Activated B cell treated with CpG ODN at 0.5 μM for 24 hours (primary cell): ENCODE data around the gene MAP2K3. TPM values are rescaled to one million over a fixed set of nuclear protein-coding genes. Genes with fewer than 3 reads are reported as not detected.

ENCODE experiments used
- ATAC-seq: fragments of 200-7000 bp; cut with Tn5 transposase; one replicate; pipeline ENCODE4 v1.10.0; 2021; ENCODE audit warnings: low read depth, mild to moderate bottlenecking, moderate library complexity
- CTCF ChIA-PET: fragments of 350-600 bp; sonication (Branson Sonifier 250); formaldehyde crosslinking; loops from one replicate; lab custom pipeline; 2021; ENCODE audit warnings: antibody characterized with exemption; lab: Charles Lee
- POLR2A ChIA-PET: fragments of 350-600 bp; sonication (Branson Sonifier 250); formaldehyde crosslinking; loops from one replicate; lab custom pipeline; 2021; ENCODE audit warnings: antibody characterized with exemption; lab: Charles Lee
- DNase-seq: peaks from one replicate; pipeline ENCODE4 v3.0.0; 2022
- H3K27ac Mint-ChIP-seq: one replicate; pipeline ENCODE4 v1.8.0; 2020; ENCODE audit warnings: mixed read lengths
- H3K27me3 Mint-ChIP-seq: one replicate; pipeline ENCODE4 v1.8.0; 2021; ENCODE audit warnings: mixed read lengths
- H3K36me3 Mint-ChIP-seq: one replicate; pipeline ENCODE4 v1.8.0; 2021; ENCODE audit warnings: low read depth, mixed read lengths
- H3K4me1 Mint-ChIP-seq: one replicate; pipeline ENCODE4 v1.8.0; 2021; ENCODE audit warnings: mixed read lengths
- H3K4me3 Mint-ChIP-seq: one replicate; pipeline ENCODE4 v1.8.0; 2020; ENCODE audit warnings: mild to moderate bottlenecking, mixed read lengths
- H3K9me3 Mint-ChIP-seq: one replicate; pipeline ENCODE4 v1.8.0; 2020; ENCODE audit warnings: mixed read lengths
- CTCF ChIP-seq: fragments of 200-600 bp; IDR thresholded peaks from one replicate; pipeline ENCODE4 v1.8.0; 2022; ENCODE audit warnings: antibody characterized with exemption, mild to moderate bottlenecking
- intact Hi-C: fragments of 100-400 bp; cut with micrococcal nuclease; formaldehyde crosslinking; loops from one replicate; pipeline ENCODE4 v1.15.1; 2024
- total RNA-seq: library from RNA; stranded (reverse); gene quantifications from 2 replicates; pipeline ENCODE4 v1.2.3, GENCODE V29; 2022

Gene MAP2K3
- total RNA-seq, 1 donor from 2014 or later: 81.1 TPM

GRCh38 chr17:21268596-21269188, 15.8 kb upstream of the MAP2K3 start:
- Mint-ChIP-seq H3K9me3 (no peaks in the 10 kb centered on the region), H3K4me3 (no peak overlapping the region), H3K36me3 (no peaks in the 10 kb centered on the region), H3K27ac (peak overlapping the region; percentile 73), H3K4me1 (peaks cover 24% of the 10 kb centered on the region), H3K27me3 (no peaks in the 10 kb centered on the region)
- no peak for TF ChIP-seq CTCF
- ATAC-seq (no peak), DNase-seq (no peak)
- intact Hi-C loops: no loop called here
- POLR2A ChIA-PET: no interaction called here
- CTCF ChIA-PET: no interaction called here

- DNase-seq (no peak), ATAC-seq (no peak)
- no peaks in the 10 kb centered on the region for H3K36me3 Mint-ChIP-seq
- ChIA-PET CTCF (interaction anchor here (0.6 kb wide), 1 partner anchor 58 kb away, joined by 3 read pairs; no protein-coding TSS in a partner anchor), POLR2A (interaction anchor here (0.6 kb wide), 1 partner anchor 110 kb away, joined by 5 read pairs; no protein-coding TSS in a partner anchor)
- H3K4me1 Mint-ChIP-seq: peaks cover 24% of the 10 kb centered on the region
- H3K27me3 Mint-ChIP-seq: no peaks in the 10 kb centered on the region
- H3K4me3 Mint-ChIP-seq: no peak overlapping the region
- H3K27ac Mint-ChIP-seq: no peak overlapping the region
- no peaks in the 10 kb centered on the region for H3K9me3 Mint-ChIP-seq
- TF ChIP-seq CTCF: no peak
- intact Hi-C loops: no loop called here
These were observed 15.1 kb upstream of the MAP2K3 start for GRCh38 chr17:21269394-21269793.

GRCh38 chr17:21271454-21272183, 12.9 kb upstream of the MAP2K3 start:
- ChIA-PET CTCF (no interaction called here), POLR2A (no interaction called here)
- no peaks in the 10 kb centered on the region for H3K9me3 Mint-ChIP-seq
- no peak overlapping the region for H3K27ac Mint-ChIP-seq
- H3K36me3 Mint-ChIP-seq: no peaks in the 10 kb centered on the region
- TF ChIP-seq CTCF: no peak
- intact Hi-C loops: no loop called here
- peaks cover 33% of the 10 kb centered on the region for H3K4me1 Mint-ChIP-seq
- ATAC-seq (no peak), DNase-seq (no peak)
- H3K27me3 Mint-ChIP-seq: no peaks in the 10 kb centered on the region
- no peak overlapping the region for H3K4me3 Mint-ChIP-seq

GRCh38 chr17:21272250-21272649, 12.3 kb upstream of the MAP2K3 start:
- H3K4me3 Mint-ChIP-seq: no peak overlapping the region
- H3K9me3 Mint-ChIP-seq: no peaks in the 10 kb centered on the region
- ChIA-PET CTCF (interaction anchor here (0.6 kb wide), 1 partner anchor 14 kb away, joined by 3 read pairs; no protein-coding TSS in a partner anchor), POLR2A (no interaction called here)
- no peak for TF ChIP-seq CTCF
- H3K27ac Mint-ChIP-seq: no peak overlapping the region
- no peaks in the 10 kb centered on the region for H3K27me3 Mint-ChIP-seq
- intact Hi-C loops: no loop called here
- ATAC-seq (no peak), DNase-seq (no peak)
- no peaks in the 10 kb centered on the region for H3K36me3 Mint-ChIP-seq
- peaks cover 32% of the 10 kb centered on the region for H3K4me1 Mint-ChIP-seq
